HG02840 (cell line): Measurements from ENCODE around the gene ADAMTS16.

ENCODE experiments used
- ATAC-seq: cut with Tn5 transposase; IDR thresholded peaks from one replicate; pipeline ENCODE4 v1.9.1; 2021; ENCODE audit warnings: mild to moderate bottlenecking, moderate library complexity, moderate number of reproducible peaks; ENCODE audit not compliant: unreplicated experiment, low FRiP score

Gene ADAMTS16

DNA sequence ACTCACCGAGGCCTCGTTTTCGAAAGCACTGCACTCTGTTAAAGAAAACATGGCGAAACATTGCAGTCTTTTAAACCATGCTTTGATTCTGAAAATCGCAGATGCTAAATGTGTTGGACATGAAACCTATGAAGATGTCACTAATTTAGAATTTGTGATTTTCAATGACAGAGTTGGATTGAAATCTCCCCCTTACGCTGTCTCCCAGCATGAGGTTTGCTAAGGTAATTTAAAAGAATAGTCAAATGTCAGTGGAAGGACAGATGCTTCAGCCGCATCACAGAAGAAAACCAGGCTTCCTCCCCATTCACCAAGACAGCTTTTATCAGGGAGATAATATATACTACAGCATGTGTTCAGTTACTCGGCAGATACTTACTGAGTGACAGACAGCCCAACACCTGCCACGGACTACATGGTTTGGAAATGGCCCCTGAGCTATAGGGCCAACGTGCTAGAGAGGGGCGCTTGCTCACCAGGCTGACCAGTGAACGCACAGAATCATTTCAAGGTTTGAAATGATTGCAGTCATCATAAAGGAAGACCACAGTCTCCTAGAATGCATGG lies 136.9 kb downstream of the ADAMTS16 start:
- ATAC-seq: no peak

DNA sequence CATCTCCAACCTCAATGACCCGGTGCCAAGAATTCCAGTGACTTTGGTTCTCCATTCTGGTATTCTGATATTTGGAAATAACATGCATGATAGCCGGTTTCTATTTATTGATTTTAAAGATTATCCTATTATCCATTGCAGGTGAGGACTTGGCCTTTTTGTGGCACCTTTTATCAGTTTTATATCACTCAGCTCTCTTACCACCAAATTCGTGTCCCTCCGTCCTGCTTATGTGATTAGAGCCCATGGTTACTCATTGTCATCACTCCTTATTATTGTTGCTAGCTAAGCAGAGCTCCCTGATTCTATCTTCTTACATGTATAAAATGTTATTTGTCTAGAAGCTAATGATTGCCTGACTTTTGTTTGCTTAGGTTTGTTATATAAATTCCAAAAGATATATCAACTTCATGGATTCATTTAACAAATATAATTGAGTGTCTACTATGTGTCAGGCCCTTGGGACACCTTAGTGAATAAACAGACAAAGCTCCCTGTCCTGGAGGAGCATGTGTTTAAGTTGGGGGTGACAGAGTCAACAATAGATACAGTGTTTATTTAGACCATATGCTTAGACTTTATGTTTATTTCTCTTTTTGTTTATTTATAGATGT lies 138.2 kb downstream of the ADAMTS16 start:
- no peak for ATAC-seq

DNA sequence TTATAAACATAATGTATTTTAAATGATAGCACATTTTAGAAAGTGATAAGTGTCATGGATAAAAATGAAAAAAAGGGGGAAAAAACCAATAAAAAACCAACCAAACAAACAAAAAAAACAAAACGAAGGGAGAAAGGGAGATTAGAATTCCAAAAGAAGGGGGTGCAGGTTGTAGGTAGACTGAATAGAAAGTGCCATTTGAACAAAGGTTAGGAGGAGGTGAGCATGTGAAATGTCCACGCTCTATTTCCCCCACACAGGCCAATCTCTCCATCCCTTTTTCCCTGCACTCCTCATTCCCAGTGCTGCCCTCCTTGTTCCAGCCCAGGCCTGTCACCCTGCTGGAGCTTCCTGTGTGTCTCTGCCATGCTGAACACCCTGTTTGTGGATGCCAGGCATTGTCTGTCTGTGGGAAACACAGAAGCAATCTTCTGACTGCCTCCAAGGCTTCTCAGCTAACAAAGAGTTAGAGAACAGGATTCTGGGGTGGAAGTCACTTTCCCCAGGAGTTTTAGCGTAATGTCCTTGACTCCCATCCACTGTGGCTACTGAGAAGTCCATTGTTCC lies 138.8 kb downstream of the ADAMTS16 start:
- ATAC-seq: no peak

DNA sequence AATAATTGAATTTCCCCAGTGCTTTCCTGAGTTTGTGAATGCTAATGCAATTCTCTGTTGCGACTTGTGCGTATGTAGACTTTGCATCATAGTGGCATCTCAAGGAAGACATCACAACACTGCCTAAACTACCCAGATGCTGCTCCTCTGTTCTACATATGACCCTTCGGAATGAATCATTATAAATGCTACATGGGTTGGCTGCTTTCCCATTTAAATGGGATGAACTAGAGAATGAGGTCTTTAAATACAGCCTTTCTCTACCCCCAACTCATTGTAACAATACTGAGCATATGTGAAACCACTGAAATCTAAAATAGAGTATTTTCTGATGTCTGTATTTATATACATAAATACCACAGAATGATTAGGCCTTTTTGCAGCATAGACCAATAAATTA lies 145.8 kb downstream of the ADAMTS16 start:
- no peak for ATAC-seq

DNA sequence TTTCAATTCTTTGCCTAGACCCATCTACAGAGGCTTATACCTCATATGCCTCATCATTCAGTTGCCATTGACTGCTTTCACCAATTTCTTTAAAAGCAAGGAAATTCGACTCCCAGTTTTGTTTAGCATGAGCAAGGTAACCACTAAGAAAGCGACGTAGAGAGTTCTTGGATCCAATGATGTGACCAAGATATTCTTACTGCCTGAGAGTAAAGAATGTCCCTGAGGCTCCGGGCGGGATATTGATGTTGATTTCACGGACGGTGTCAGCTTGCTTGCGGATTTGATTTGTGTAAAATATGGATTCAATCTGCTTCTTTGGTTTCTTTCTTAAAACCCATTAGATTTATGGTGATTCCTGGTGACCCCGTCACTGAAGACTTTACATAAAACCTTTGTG lies 147.3 kb downstream of the ADAMTS16 start:
- ATAC-seq: no peak

DNA sequence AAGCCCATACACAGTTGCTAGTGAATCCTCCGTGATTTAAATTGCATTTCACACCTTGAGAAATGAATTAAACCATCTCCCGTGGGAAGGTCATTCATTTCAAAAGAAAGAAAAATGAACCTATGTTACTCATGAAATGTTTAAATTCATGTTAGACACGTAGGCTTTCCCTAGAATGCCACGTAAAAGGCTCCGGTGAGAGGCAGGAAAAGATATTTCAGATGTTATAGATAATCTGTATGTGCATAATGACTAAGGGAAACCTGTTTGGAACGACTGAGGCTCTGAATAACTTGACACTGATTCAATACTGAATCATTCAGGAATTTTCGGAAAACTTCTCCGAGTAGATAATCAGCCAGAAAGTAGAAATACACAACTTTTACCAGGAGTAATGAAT lies 148.1 kb downstream of the ADAMTS16 start:
- ATAC-seq: no peak

DNA sequence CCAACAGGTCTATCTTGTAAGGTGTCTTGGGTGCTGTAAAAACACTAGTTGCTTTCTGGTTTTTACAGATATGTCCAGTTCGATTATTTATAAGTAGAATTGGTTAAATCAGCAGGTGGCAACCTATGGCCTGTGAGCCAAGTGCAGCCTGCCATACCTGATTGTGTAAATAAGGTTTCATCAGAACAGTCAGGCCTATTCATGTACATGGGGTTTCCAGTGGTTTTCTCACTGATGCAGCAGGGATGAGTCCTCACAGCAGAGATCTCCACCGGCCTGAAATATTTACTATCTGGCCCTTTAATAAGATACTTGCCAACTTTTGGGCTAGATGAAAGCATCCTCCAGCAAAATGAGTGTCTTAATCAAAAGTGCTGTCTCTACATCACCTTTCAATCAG lies 149.4 kb downstream of the ADAMTS16 start:
- no peak for ATAC-seq

DNA sequence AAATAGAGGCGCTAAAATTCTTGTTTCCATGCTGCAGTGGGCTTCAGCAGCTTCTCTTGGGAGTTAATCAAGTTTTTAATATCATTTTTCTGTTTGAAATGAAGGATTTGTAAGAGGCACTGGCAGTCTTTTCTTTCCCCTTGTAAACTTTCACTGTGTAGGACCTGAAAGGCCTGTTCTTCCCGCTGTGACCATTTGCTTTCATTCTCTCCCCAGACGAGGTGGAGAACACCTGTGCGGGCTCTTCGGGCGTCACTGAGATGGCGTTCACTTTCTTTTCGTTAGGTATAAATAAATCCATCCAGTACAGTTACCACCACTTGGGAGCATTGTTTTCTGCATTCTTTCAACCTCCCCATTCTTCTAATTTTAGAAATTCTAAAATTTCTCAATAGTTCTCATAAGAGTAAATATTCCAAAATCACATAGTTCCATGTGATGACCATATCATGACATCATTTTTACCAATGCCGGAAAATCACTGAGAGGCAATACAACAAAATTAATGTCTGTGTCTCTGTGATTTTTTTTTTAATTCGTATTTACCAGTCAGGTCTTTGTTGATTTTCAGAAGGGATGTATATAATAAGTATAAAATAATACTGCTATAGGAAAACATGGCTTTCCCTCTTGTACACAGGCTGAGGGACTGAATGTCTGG lies 150.7 kb downstream of the ADAMTS16 start:
- no peak for ATAC-seq

DNA sequence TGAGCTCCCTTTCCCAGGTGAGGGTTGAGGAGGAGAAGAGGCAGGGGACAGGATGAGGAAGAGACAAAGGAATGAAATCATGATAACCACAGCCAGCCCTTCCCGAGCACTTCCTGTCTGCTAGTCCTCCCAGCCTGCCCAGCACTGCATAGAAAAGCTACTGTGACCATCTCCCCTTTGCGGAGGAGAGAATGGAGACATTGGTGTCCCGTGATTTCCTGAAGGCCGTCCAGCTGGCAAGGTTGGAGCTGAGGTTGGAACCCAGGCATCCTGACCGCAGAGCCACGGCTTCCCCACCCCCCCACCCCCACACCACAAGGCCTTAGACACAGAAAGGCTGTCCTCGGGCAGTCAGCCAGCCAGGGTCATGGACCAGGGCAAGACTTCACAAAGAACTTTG lies 151.2 kb downstream of the ADAMTS16 start:
- no peak for ATAC-seq

DNA sequence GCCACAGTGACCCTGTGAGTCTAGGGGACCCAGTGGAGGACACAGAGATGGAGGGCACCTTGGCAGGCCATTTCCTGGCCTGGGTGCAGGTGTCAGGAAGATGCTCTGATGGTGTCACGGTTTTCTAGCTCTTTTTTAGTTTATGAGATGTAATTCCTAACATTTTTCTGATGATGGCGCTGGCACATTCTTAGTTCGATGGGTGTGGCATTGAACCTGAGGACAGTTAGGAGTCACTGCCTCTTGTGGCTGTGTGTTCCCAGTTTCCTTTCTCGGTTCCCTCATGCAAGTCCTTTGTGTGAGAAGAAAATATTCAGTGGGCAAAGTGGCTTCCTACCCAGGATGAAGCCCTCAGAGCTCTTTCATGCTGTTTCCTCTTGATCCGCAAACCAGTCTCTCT lies 152.9 kb downstream of the ADAMTS16 start:
- no peak for ATAC-seq

DNA sequence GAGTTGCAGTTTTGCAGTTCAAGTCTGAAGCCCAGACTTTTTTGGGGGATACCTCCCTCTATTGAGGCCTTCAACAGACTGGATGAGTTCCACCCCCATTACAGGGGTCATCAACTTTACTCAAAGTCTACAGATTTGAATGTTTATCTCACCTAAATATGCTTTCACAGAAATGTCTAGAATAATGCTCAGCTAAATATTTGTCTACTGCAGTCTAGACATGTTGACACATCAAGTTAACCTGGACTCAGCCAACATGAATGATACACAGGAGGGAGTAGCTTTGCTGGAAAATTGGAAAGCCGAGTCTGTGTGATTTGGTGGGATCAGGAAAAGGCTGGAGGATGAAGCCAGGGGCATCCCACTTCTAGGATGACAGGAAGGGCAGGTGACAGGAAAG lies 154.3 kb downstream of the ADAMTS16 start:
- no peak for ATAC-seq

DNA sequence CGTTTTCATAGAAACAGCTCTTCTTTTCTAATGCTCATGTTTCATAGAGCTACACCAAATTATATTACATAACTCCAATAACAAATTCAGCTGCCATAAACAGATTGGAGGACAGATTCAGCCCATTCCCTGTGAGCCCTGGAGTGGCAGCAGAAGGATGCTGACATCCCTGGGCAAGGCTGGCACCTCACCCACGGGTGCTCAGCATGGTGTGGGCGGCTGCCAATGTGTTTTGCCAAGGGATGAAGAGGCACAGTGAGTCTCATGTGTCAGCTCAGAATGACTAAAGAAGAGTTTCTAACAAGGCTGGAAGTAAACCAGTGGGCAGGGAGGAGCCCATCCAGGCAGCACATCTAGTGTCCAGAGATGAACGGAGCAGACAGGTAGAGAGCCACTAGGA lies 155.2 kb downstream of the ADAMTS16 start:
- no peak for ATAC-seq

DNA sequence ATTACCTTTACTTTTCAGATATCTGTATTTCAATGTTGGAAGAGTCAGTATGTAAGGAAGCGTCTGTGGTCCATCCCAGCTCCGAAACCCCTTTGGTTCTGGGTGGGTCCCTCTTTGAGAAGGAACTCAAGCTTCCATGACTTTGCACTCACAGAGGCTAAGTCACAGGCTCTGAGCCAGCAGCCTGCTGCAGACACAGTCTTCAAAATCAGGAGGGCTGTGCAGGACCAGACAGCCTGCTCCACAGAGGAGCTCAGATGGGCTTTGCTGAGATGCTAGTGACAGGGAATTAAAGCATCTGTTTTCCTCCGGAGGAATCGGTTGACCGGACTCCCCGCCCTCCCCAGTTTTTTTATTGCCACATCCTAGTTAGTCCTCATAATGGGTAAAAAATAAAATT lies 155.9 kb downstream of the ADAMTS16 start:
- ATAC-seq: no peak

DNA sequence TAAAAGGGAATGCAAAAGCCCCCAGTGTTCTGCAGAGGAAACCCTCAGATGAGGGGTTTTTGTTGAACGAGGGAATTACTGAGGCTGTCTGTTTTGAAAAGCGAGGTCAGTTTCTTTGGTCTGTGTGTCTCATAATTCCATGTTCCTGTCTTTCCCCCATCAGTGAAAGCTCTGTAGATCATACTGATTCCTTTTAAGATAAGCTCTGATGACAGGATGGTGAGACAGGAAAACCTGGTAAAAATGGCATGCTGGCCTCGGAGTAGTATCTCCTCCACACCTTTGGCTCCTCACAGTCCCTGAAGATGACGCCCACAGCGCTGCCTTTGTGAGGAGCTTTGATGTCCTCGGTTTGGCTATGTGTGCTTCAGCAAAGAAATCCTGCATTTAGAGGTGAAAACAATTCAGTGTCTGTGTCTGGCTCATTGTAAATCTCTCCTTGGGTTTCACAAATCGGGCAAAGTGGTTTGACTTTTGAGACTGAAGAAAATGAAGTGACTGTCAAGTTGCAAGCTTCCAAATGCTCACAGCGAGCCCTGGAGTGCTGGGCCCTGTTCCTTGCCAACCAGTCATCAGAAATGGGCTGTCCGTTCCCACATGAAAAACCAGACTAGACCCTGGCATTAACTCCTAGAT lies 157.4 kb downstream of the ADAMTS16 start:
- ATAC-seq: no peak

DNA sequence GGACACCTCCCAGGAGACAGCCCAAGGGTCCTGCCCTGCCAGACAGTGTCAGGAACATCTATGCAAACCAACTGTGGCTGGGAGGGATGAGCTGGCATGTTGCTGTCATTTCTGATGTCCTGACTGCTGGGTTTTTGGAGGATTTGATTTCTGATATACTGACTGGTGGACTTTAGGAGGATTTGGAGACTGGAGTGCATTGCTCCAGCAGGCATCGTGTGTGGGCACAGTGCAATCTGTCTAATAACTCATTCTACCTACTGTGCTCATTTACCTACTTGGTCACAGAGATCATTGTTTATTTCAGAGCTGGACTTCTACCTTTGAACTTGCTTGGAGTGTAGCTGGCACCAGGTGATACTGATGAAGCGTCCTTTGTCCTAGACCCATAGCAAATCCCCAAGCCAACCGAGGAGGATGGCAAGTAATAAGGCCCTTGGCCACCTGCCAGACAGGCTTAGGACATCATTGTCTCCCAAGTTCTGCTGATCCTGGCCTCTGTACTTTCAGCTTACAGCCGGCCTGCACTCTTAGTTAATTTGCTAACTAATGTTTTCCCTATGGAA lies 158.0 kb downstream of the ADAMTS16 start:
- ATAC-seq: no peak

DNA sequence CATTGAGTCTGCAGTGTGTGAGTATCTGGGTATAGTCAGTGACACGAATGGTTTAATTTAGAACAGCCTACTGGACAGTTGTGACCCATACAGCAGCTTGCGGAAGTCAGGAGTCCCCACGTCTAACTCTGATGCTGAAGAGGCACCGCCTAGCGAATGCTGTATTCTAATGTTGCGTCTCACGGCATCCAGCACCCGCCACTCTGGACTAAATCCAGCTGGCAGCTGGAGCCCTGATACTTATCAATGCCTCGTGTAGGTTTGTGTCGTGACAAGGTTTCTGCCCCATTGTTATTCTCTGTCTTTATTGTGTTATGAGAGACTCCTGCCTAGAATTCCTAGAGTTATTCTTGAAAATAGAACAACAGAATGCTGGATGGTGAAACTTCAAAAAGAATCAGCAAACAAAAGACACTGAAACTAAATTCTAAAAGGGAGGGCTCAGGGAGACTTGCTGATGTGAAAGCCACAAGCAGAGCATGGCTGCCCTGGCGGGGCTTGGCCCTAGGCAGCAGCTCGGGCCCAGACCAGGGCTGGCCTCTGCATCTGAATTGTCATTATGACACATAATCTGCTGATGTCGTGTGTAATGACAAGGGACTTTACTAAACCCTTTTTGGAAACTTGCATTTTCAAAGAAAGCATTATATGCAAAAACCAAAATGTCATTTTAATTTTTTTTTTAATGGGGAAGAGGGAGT lies 158.9 kb downstream of the ADAMTS16 start:
- ATAC-seq: no peak

DNA sequence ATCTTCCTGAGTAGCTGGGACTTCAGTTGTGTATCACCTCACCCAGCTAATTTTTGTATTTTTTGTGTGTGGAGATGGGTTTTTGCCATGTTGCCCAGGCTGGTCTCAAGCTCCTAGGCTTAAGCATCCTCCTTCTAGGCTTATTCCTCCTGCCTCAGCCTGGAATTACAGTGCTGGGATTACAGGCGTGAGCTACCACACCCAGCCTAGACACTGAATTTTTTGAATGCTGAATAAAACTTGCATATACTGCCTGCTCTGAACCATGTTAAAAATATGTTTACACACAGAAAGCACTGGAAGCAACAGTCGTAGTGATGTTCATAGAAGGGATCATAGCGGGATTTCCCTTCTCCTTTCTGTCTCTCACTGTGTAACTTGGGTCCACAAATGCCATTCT lies 161.0 kb downstream of the ADAMTS16 start:
- no peak for ATAC-seq

DNA sequence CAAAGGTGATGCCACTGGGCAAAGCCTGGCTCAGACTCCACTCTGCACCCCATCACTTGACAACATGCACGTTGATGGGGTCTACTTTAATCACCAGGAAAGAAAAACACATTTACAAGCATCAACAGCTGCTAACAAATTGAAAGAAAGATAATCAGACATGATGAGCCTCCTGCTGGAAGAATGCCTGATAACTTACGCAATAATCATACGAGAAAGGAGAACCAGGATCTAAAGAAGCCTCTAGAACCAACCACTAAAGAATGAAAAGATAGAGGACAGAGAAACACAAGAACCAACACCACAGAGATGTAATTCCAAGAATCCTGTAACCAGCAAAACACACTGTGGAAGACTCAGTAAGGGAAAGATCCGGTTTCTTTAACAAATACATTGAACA lies 162.1 kb downstream of the ADAMTS16 start:
- ATAC-seq: no peak

DNA sequence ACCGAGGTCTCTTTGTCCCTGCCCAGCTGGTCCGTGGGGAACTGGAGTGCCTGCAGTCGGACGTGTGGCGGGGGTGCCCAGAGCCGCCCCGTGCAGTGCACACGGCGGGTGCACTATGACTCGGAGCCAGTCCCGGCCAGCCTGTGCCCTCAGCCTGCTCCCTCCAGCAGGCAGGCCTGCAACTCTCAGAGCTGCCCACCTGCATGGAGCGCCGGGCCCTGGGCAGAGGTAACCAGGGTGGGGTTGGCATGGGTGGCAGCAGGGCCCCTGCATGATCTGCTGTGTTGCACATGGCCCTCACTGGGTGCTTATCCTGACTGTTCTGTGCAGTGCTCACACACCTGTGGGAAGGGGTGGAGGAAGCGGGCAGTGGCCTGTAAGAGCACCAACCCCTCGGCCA lies 163.1 kb downstream of the ADAMTS16 start:
- no peak for ATAC-seq

DNA sequence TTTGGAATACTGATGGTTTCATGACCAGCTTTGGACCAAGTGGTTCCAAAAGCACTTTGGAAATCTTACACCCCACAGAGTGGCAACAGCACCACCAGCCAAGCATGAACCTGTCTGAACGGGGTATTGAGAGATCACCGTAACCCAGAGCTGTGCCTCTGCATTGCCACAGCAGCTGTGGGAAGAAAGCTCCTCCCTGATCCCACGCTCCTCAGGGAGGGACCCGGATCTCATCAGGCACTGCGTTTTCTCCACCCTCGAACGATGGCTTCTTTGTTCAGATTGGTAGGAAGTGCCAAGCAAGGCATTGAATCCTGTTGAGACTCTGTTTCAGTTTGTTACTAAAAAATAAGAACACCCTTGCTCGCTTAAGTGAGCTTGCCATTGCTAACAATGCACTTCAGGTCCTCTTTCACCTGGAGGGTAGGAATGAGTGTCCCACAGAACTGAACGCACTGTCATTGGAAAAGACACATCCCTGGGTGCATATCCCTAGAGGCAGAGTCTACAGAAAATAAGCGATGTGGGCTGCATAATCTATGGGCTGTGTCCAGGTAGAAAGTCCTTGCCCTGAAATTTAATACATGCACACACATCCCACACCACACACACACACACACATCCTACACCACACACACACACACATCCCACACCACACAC lies 164.4 kb downstream of the ADAMTS16 start:
- ATAC-seq: no peak
